Fibroblast of lung (primary cell): ENCODE results near the gene PLXNA4. TPM values are rescaled to one million over a fixed set of nuclear protein-coding genes. Genes with fewer than 3 reads are reported as not detected.

Source experiments
- DNase-seq, 2 donors: peaks; one replicate each; pipeline versions ENCODE4 v3.0.0 to v3.0.0-alpha.2; 2010; ENCODE audit warnings: low read depth in 2 of 2
- H2AFZ ChIP-seq: 2 replicates; pipeline ENCODE4 v1.5.1; 2012; ENCODE audit warnings: low read length, control low read depth, inconsistent platforms
- H3K27ac ChIP-seq: 2 replicates; pipeline ENCODE4 v1.5.1; 2011; ENCODE audit warnings: low read length, control low read depth; ENCODE audit not compliant: insufficient read depth
- H3K27me3 ChIP-seq: 2 replicates; pipeline ENCODE4 v1.5.1; 2011; ENCODE audit warnings: mild to moderate bottlenecking, low read length; ENCODE audit not compliant: control insufficient read depth, insufficient read depth
- H3K36me3 ChIP-seq: 2 replicates; pipeline ENCODE4 v1.5.1; 2011; ENCODE audit warnings: low read length; ENCODE audit not compliant: control insufficient read depth, insufficient read depth
- H3K4me1 ChIP-seq: 2 replicates; pipeline ENCODE4 v1.5.1; 2011; ENCODE audit warnings: low read length; ENCODE audit not compliant: control insufficient read depth, insufficient read depth; ENCODE audit errors: extremely low read depth
- H3K4me2 ChIP-seq: 2 replicates; pipeline ENCODE4 v1.5.1; 2011; ENCODE audit warnings: low read length, control low read depth; ENCODE audit not compliant: insufficient read depth; ENCODE audit errors: extremely low read depth
- H3K4me3 ChIP-seq, 4 experiments: fragments of 200-600 bp in 1 of 4; sonication (generic) in 1 of 4; replicated peaks in 1 of 4; 2 replicates each; pipeline ENCODE4 v1.5.1; 2011 to 2016; ENCODE audit warnings: low read length in 4 of 4, low read depth in 3 of 4, mild to moderate bottlenecking in 3 of 4, control low read depth in 2 of 4, inconsistent platforms in 1 of 4, mixed read lengths in 1 of 4; ENCODE audit not compliant: insufficient read depth in 1 of 4; ENCODE audit errors: control extremely low read depth in 1 of 4
- H3K79me2 ChIP-seq: 2 replicates; pipeline ENCODE4 v1.5.1; 2012; ENCODE audit warnings: mild to moderate bottlenecking, low read length, inconsistent platforms; ENCODE audit not compliant: control insufficient read depth, insufficient read depth
- H3K9ac ChIP-seq: 2 replicates; pipeline ENCODE4 v1.5.1; 2011; ENCODE audit warnings: mild to moderate bottlenecking, low read length, control low read depth; ENCODE audit not compliant: insufficient read depth
- H3K9me3 ChIP-seq: 2 replicates; pipeline ENCODE4 v1.5.1; 2012; ENCODE audit warnings: low read depth, low read length; ENCODE audit not compliant: control insufficient read depth, insufficient read depth
- H4K20me1 ChIP-seq: 2 replicates; pipeline ENCODE4 v1.5.1; 2011; ENCODE audit warnings: low read length; ENCODE audit not compliant: control insufficient read depth, insufficient read depth; ENCODE audit errors: extremely low read depth
- CTCF ChIP-seq, 2 donors: IDR thresholded peaks in 1 of 2; conservative IDR thresholded peaks in 1 of 2; 1 replicate in 1 of 2; 2 replicates in 1 of 2; pipeline ENCODE4 v1.5.1; 2011 to 2012; ENCODE audit warnings: low read length in 2 of 2, control low read depth in 1 of 2, inconsistent platforms in 1 of 2, low read depth in 1 of 2, mild to moderate bottlenecking in 1 of 2
- EZH2 ChIP-seq: IDR thresholded peaks from 2 replicates; pipeline ENCODE4 v1.5.1; 2012; ENCODE audit warnings: low read length, control low read depth, mild to moderate bottlenecking; ENCODE audit errors: missing control alignments
- polyA plus RNA-seq, 2 donors: library from polyadenylated mRNA; depleted of rRNA in 1 of 2; stranded (reverse) in 1 of 2; unstranded in 1 of 2; fragments of >200 nt; gene quantifications; 2 replicates each; pipeline ENCODE4 v1.2.1, GENCODE V29; 2011 to 2012; ENCODE audit warnings: missing spikeins in 1 of 2
- total RNA-seq: library from RNA; depleted of rRNA; stranded (reverse); fragments of >200 nt; gene quantifications from 2 replicates; pipeline ENCODE4 v1.2.1, GENCODE V29; 2014

PLXNA4 gene
- total and polyA plus RNA-seq, 2 donors (not counting 1 experiment from before 2014, with no cell fraction given): 1.2 to 1.5 TPM

GRCh38 chr7:132511387-132511786 is 64.9 kb downstream of the PLXNA4 start:
- no peaks in the 10 kb centered on the region for H3K36me3 ChIP-seq
- no peak overlapping the region for H3K4me2 ChIP-seq
- H3K27ac ChIP-seq: no peak overlapping the region
- H3K4me1 ChIP-seq: no peaks in the 10 kb centered on the region
- H3K9me3 ChIP-seq: no peaks in the 10 kb centered on the region
- no peak overlapping the region for H3K4me3 ChIP-seq
- no peak for DNase-seq
- H3K27me3 ChIP-seq: no peaks in the 10 kb centered on the region
- no peak overlapping the region for H3K9ac ChIP-seq
- H3K79me2 ChIP-seq: no peaks in the 10 kb centered on the region
- TF ChIP-seq CTCF (conservative IDR thresholded peaks at IDR 0.05 in 1 of 2, IDR thresholded peaks at IDR 0.05 in 1 of 2; ENCODE audit: low read depth in 1 of 2, low read length in 2 of 2): no peak
- no peak overlapping the region for H2AFZ ChIP-seq
- H4K20me1 ChIP-seq: no peaks in the 10 kb centered on the region

GRCh38 chr7:132509643-132510042 is 66.6 kb downstream of the PLXNA4 start:
- Histone ChIP-seq H3K27me3 (no peaks in the 10 kb centered on the region), H4K20me1 (no peaks in the 10 kb centered on the region)
- TF ChIP-seq EZH2 (no peak), CTCF (conservative IDR thresholded peaks at IDR 0.05 in 1 of 2, IDR thresholded peaks at IDR 0.05 in 1 of 2; ENCODE audit: low read depth in 1 of 2, low read length in 2 of 2) (no peak)

GRCh38 chr7:132508724-132509353 is 67.4 kb downstream of the PLXNA4 start:
- H3K27me3 ChIP-seq: no peaks in the 10 kb centered on the region
- no peak for TF ChIP-seq EZH2
- TF ChIP-seq CTCF (conservative IDR thresholded peaks at IDR 0.05 in 1 of 2, IDR thresholded peaks at IDR 0.05 in 1 of 2; ENCODE audit: low read depth in 1 of 2, low read length in 2 of 2): no peak
- no peak overlapping the region for H3K9ac ChIP-seq

More at GRCh38 chr7:132509643-132510042, 66.6 kb downstream of the PLXNA4 start:
- no peak overlapping the region for H3K4me2 ChIP-seq
- H3K9ac ChIP-seq: no peak overlapping the region
- DNase-seq: no peak
- no peaks in the 10 kb centered on the region for H3K79me2 ChIP-seq
- no peaks in the 10 kb centered on the region for H3K9me3 ChIP-seq
- no peaks in the 10 kb centered on the region for H3K4me1 ChIP-seq
- H3K4me3 ChIP-seq: no peak overlapping the region
- no peaks in the 10 kb centered on the region for H3K36me3 ChIP-seq
- H2AFZ ChIP-seq: no peak overlapping the region
- H3K27ac ChIP-seq: no peak overlapping the region

More at GRCh38 chr7:132508724-132509353, 67.4 kb downstream of the PLXNA4 start:
- Histone ChIP-seq H3K4me2 (no peak overlapping the region), H2AFZ (no peak overlapping the region), H4K20me1 (no peaks in the 10 kb centered on the region), H3K4me3 (no peak overlapping the region), H3K79me2 (no peaks in the 10 kb centered on the region), H3K9me3 (no peaks in the 10 kb centered on the region), H3K36me3 (no peaks in the 10 kb centered on the region), H3K27ac (no peak overlapping the region), H3K4me1 (no peaks in the 10 kb centered on the region)
- DNase-seq: no peak
